Motor neuron (in vitro differentiated cells): ENCODE results near the gene PRDM5. TPM values are rescaled to one million over a fixed set of nuclear protein-coding genes. Genes with fewer than 3 reads are reported as not detected.
A peak's percentile ranks its signal among the peaks of the same experiment; 100 is the strongest.

Experiments used
- ATAC-seq, 8 experiments: fragments of 200-7000 bp; cut with Tn5 transposase; replicated peaks in 6 of 8; 2 replicates each; pipeline ENCODE4 v1.8.0; 2021; ENCODE audit warnings: mild to moderate bottlenecking in 8 of 8, moderate library complexity in 8 of 8
- H3K27ac ChIP-seq, 2 donors: fragments of 250-450 bp; sonication (Bioruptor Pico); 2 replicates each; pipeline ENCODE4 v1.9.0; 2021; ENCODE audit warnings: antibody characterized with exemption in 2 of 2, mild to moderate bottlenecking in 2 of 2, moderate library complexity in 1 of 2
- H3K4me1 ChIP-seq, 2 donors: fragments of 250-450 bp; sonication (Bioruptor Pico); replicated peaks in 1 of 2; 2 replicates each; pipeline ENCODE4 v1.6.1; 2021; ENCODE audit warnings: antibody characterized with exemption in 2 of 2, mild to moderate bottlenecking in 2 of 2, moderate library complexity in 1 of 2
- H3K4me3 ChIP-seq, 5 donors: fragments of 250-450 bp; sonication (Bioruptor Pico); 2 replicates each; pipeline ENCODE4 v1.9.0; 2021; ENCODE audit warnings: antibody characterized with exemption in 5 of 5, mild to moderate bottlenecking in 5 of 5, moderate library complexity in 4 of 5
- WGBS, 10 experiments: fragments of 450-650 bp; shearing (Covaris generic); methylation state at CpG; one replicate each; pipeline ENCODE4 v1.0.0; 2022; 5-methylcytosine and 5-hydroxymethylcytosine counted together
- in situ Hi-C, 9 experiments: fragments of 400-800 bp; cut with MboI; loops; one replicate each; pipeline ENCODE4 v1.15.0; 2021; ENCODE audit warnings: low sequenced_read_pairs in 9 of 9, low pct_unique_long_range_greater_than_20kb in 2 of 9; ENCODE audit not compliant: unreplicated experiment in 9 of 9
- total RNA-seq, 8 experiments: library from RNA; unstranded; fragments of 300-600 nt; gene quantifications; 2 replicates each; pipeline versions ENCODE4 v1.2.3 to v1.2.4, GENCODE V29; 2022

PRDM5 gene
- total RNA-seq, 8 experiments from 2014 or later, result 6.3 to 23.5 (median 15.4) TPM

GRCh38 chr4:120842031-120842430 lies 80.5 kb downstream of the PRDM5 start:
- Histone ChIP-seq H3K27ac (no peak overlapping the region), H3K4me1 (no peaks in the 10 kb centered on the region), H3K4me3 (no peak overlapping the region)
- peak in 4 of 8 experiments; percentile 20 to 61 (median 39) for ATAC-seq
- in situ Hi-C loops, result no loop called here
- 0 to 100% (median 78%) methylated on average over 1 to 3 of the region's 3 CpGs; no CpG with 5 or more reads in 2 of the 10 experiments for WGBS, 10 experiments

- no peak for ATAC-seq
- Histone ChIP-seq H3K4me1 (no peaks in the 10 kb centered on the region), H3K4me3 (no peak overlapping the region), H3K27ac (no peak overlapping the region)
- 61 to 100% (median 94%) methylated on average over 2 to 3 of the region's 3 CpGs for WGBS, 10 experiments
- in situ Hi-C loops, result no loop called here
Measured at GRCh38 chr4:120841580-120841979, 80.9 kb downstream of the PRDM5 start.

- 90 to 100% (median 98%) methylated on average over 2 to 4 of the region's 18 CpGs; no CpG with 5 or more reads in 6 of the 10 experiments for WGBS, 10 experiments
- ATAC-seq, result no peak
- no peaks in the 10 kb centered on the region for H3K4me1 ChIP-seq
- no peak overlapping the region for H3K4me3 ChIP-seq
- H3K27ac ChIP-seq, result no peak overlapping the region
- in situ Hi-C loops, result no loop called here
Measured at GRCh38 chr4:120839974-120840751, 82.4 kb downstream of the PRDM5 start.

- Histone ChIP-seq H3K4me3 (no peak overlapping the region), H3K27ac (no peak overlapping the region), H3K4me1 (no peaks in the 10 kb centered on the region)
- in situ Hi-C loops, result no loop called here
- ATAC-seq, result peak in 3 of 8 experiments; percentile 25 to 79 (median 46)
- WGBS, 10 experiments, result 69 to 100% (median 93%) methylated on average over 1 to 6 of the region's 8 CpGs; no CpG with 5 or more reads in 5 of the 10 experiments
Measured at GRCh38 chr4:120839334-120839973, 83.1 kb downstream of the PRDM5 start.

GRCh38 chr4:120838784-120839183 lies 83.7 kb downstream of the PRDM5 start:
- H3K4me1 ChIP-seq, result no peaks in the 10 kb centered on the region
- 100% methylated on average over 2 of the region's 5 CpGs; no CpG with 5 or more reads in 9 of the 10 experiments for WGBS, 10 experiments
- in situ Hi-C loops, result no loop called here
- no peak for ATAC-seq
- H3K4me3 ChIP-seq, result no peak overlapping the region
- no peak overlapping the region for H3K27ac ChIP-seq

- WGBS, 10 experiments, result 88 to 100% (median 100%) methylated on average over 1 of the region's 1 CpG; no CpG with 5 or more reads in 3 of the 10 experiments
- Histone ChIP-seq H3K27ac (no peak overlapping the region), H3K4me3 (no peak overlapping the region), H3K4me1 (no peaks in the 10 kb centered on the region)
- no peak for ATAC-seq
- in situ Hi-C loops, result no loop called here
Measured at GRCh38 chr4:120837656-120838055, 84.9 kb downstream of the PRDM5 start.

- ATAC-seq, result no peak
- 50 to 100% (median 80%) methylated on average over 1 of the region's 1 CpG; no CpG with 5 or more reads in 6 of the 10 experiments for WGBS, 10 experiments
Measured at GRCh38 chr4:120835342-120835741, 87.2 kb downstream of the PRDM5 start.

GRCh38 chr4:120830204-120830603 lies 92.3 kb downstream of the PRDM5 start:
- H3K27ac ChIP-seq, result no peak overlapping the region
- in situ Hi-C loops, result no loop called here
- ATAC-seq, result peak in 1 of 8 experiments; percentile 89
- no peak overlapping the region for H3K4me3 ChIP-seq
- H3K4me1 ChIP-seq, result no peaks in the 10 kb centered on the region
- WGBS, 10 experiments, result 16 to 98% (median 75%) methylated on average over 2 to 7 of the region's 7 CpGs; no CpG with 5 or more reads in 2 of the 10 experiments

More at GRCh38 chr4:120835342-120835741, 87.2 kb downstream of the PRDM5 start:
- Histone ChIP-seq H3K27ac (no peak overlapping the region), H3K4me1 (no peaks in the 10 kb centered on the region), H3K4me3 (no peak overlapping the region)
- in situ Hi-C loops, result no loop called here

- Histone ChIP-seq H3K27ac (no peak overlapping the region), H3K4me3 (no peak overlapping the region), H3K4me1 (no peaks in the 10 kb centered on the region)
- no peak for ATAC-seq
- in situ Hi-C loops, result no loop called here
- 60 to 95% (median 87%) methylated on average over 2 to 4 of the region's 4 CpGs for WGBS, 10 experiments
Measured at GRCh38 chr4:120829113-120829831, 93.3 kb downstream of the PRDM5 start.

GRCh38 chr4:120826853-120827252 lies 95.7 kb downstream of the PRDM5 start:
- WGBS, 10 experiments, result 84 to 100% (median 97%) methylated on average over 3 to 6 of the region's 6 CpGs
- Histone ChIP-seq H3K27ac (no peak overlapping the region), H3K4me1 (no peaks in the 10 kb centered on the region), H3K4me3 (no peak overlapping the region)
- in situ Hi-C loops, result no loop called here
- ATAC-seq, result no peak

- ATAC-seq, result peak in 1 of 8 experiments; percentile 47
Measured at GRCh38 chr4:120826449-120826848, 96.1 kb downstream of the PRDM5 start.

GRCh38 chr4:120824946-120825345 lies 97.6 kb downstream of the PRDM5 start:
- Histone ChIP-seq H3K4me3 (no peak overlapping the region), H3K27ac (no peak overlapping the region), H3K4me1 (no peaks in the 10 kb centered on the region)
- in situ Hi-C loops, result no loop called here
- ATAC-seq, result no peak

More at GRCh38 chr4:120826449-120826848, 96.1 kb downstream of the PRDM5 start:
- 17 to 100% (median 50%) methylated on average over 1 of the region's 1 CpG; no CpG with 5 or more reads in 3 of the 10 experiments for WGBS, 10 experiments
- in situ Hi-C loops, result no loop called here
- H3K4me3 ChIP-seq, result no peak overlapping the region
- H3K4me1 ChIP-seq, result no peaks in the 10 kb centered on the region
- no peak overlapping the region for H3K27ac ChIP-seq

- H3K4me1 ChIP-seq, result no peaks in the 10 kb centered on the region
- H3K27ac ChIP-seq, result no peak overlapping the region
- no peak overlapping the region for H3K4me3 ChIP-seq
- in situ Hi-C loops, result no loop called here
- ATAC-seq, result peak in 2 of 8 experiments; percentile 55 to 98
- WGBS, 10 experiments, result 72 to 100% (median 92%) methylated on average over 1 to 3 of the region's 3 CpGs
Measured at GRCh38 chr4:120821977-120822376, 100.5 kb downstream of the PRDM5 start.
